OCI-M1 (cell line): ENCODE measurements around the gene KNDC1.
"Not testable (repeated sequence)": the region's sequence is repeated elsewhere in the genome, so short reads cannot be mapped to it uniquely, and the experiment has no call there.

ENCODE experiments used
- DNase-seq: peaks from one replicate; lab custom pipeline; 2025; lab: John Stamatoyannopoulos, UW

Gene KNDC1

GRCh38 chr10:133260895-133261725 lies 101.1 kb downstream of the KNDC1 start:
- DNase-seq, result peak; percentile 78

- peak; percentile 88 for DNase-seq
Observed at GRCh38 chr10:133261726-133262325, 101.8 kb downstream of the KNDC1 start.

GRCh38 chr10:133262696-133263095 lies 102.7 kb downstream of the KNDC1 start:
- no peak for DNase-seq

- DNase-seq, result no peak
Observed at GRCh38 chr10:133263674-133264073, 103.7 kb downstream of the KNDC1 start.

GRCh38 chr10:133264461-133264860 lies 104.4 kb downstream of the KNDC1 start:
- DNase-seq, result no peak

GRCh38 chr10:133265052-133265451 lies 105.0 kb downstream of the KNDC1 start:
- DNase-seq, result not testable (repeated sequence)

GRCh38 chr10:133266056-133266795 lies 106.2 kb downstream of the KNDC1 start:
- no peak for DNase-seq

GRCh38 chr10:133267293-133267692 lies 107.3 kb downstream of the KNDC1 start:
- no peak for DNase-seq

GRCh38 chr10:133267829-133268228 lies 107.8 kb downstream of the KNDC1 start:
- no peak for DNase-seq

- no peak for DNase-seq
Observed at GRCh38 chr10:133268532-133268931, 108.5 kb downstream of the KNDC1 start.

- DNase-seq, result no peak
Observed at GRCh38 chr10:133269367-133269766, 109.3 kb downstream of the KNDC1 start.

- no peak for DNase-seq
Observed at GRCh38 chr10:133270204-133270603, 110.2 kb downstream of the KNDC1 start.

- no peak for DNase-seq
Observed at GRCh38 chr10:133270773-133271297, 110.8 kb downstream of the KNDC1 start.

GRCh38 chr10:133271521-133272300 lies 111.7 kb downstream of the KNDC1 start:
- no peak for DNase-seq

- DNase-seq, result no peak
Observed at GRCh38 chr10:133272301-133272963, 112.4 kb downstream of the KNDC1 start.

GRCh38 chr10:133272964-133273420 lies 113.0 kb downstream of the KNDC1 start:
- DNase-seq, result no peak

GRCh38 chr10:133273534-133274143 lies 113.6 kb downstream of the KNDC1 start:
- DNase-seq, result no peak

- DNase-seq, result peak; percentile 88
Observed at GRCh38 chr10:133274751-133275683, 115.0 kb downstream of the KNDC1 start.

- DNase-seq, result peak; percentile 61
Observed at GRCh38 chr10:133275684-133276092, 115.7 kb downstream of the KNDC1 start.
